Type B pancreatic cell (in vitro differentiated cells): ENCODE results near the gene ESYT2. TPM values are rescaled to one million over a fixed set of nuclear protein-coding genes. Genes with fewer than 3 reads are reported as not detected.

Source experiments
- DNase-seq: peaks from one replicate; pipeline ENCODE4 v3.0.0; 2021; ENCODE audit warnings: mixed read lengths; ENCODE audit not compliant: unreplicated experiment; ENCODE audit errors: extremely low spot score
- H3K27ac Mint-ChIP-seq: 2 replicates; pipeline ENCODE4 v1.8.0; 2021; ENCODE audit warnings: mild to moderate bottlenecking, mixed read lengths
- H3K27me3 Mint-ChIP-seq: 2 replicates; pipeline ENCODE4 v1.8.0; 2021; ENCODE audit warnings: mixed read lengths
- H3K36me3 Mint-ChIP-seq: 2 replicates; pipeline ENCODE4 v1.8.0; 2021; ENCODE audit warnings: mixed read lengths
- H3K4me1 Mint-ChIP-seq: one replicate; pipeline ENCODE4 v1.8.0; 2021; ENCODE audit warnings: mixed read lengths; ENCODE audit not compliant: unreplicated experiment
- H3K4me3 Mint-ChIP-seq: 2 replicates; pipeline ENCODE4 v1.8.0; 2021; ENCODE audit warnings: mild to moderate bottlenecking, mixed read lengths
- H3K9me3 Mint-ChIP-seq: 2 replicates; pipeline ENCODE4 v1.8.0; 2021; ENCODE audit warnings: mixed read lengths
- total RNA-seq: library from RNA; stranded (reverse); gene quantifications from 2 replicates; pipeline ENCODE4 v1.2.1, GENCODE V29; 2021; ENCODE audit warnings: low replicate concordance
- TF ChIP-seq, protein P1 (sequence below): fragments of 200-600 bp; sonication (generic); conservative IDR thresholded peaks from 2 replicates; pipeline ENCODE4 v1.5.0; 2021; ENCODE audit warnings: antibody characterized with exemption, mild to moderate bottlenecking

ESYT2 gene
- total RNA-seq, 1 donor from 2014 or later = 42.1 TPM

DNA sequence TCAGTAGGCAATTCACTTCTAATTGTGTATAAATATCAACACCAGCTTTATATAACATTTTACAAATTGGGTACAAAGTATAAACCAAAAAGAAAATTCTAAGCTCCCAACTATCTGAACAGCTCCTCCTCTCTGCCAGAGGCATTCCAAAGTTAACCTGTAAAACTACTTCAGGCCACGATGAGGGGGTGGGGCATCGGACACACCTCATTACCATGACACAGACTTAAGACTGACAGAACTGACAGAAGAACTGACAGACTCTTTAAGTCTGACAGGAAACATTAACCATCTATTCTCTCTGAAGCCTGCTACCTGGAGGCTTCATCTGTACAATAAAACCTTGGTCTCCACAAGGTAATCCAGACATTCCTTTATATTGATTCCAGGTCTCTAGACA, 12.3 kb downstream of the ESYT2 start:
- Mint-ChIP-seq H3K4me3 (peak overlapping the region; percentile 71), H3K36me3 (peaks cover 3% of the 10 kb centered on the region), H3K9me3 (no peaks in the 10 kb centered on the region), H3K27me3 (no peaks in the 10 kb centered on the region), H3K4me1 (peaks cover 52% of the 10 kb centered on the region), H3K27ac (peak overlapping the region; percentile 95)
- no peak for DNase-seq
- TF ChIP-seq, protein P1, sequence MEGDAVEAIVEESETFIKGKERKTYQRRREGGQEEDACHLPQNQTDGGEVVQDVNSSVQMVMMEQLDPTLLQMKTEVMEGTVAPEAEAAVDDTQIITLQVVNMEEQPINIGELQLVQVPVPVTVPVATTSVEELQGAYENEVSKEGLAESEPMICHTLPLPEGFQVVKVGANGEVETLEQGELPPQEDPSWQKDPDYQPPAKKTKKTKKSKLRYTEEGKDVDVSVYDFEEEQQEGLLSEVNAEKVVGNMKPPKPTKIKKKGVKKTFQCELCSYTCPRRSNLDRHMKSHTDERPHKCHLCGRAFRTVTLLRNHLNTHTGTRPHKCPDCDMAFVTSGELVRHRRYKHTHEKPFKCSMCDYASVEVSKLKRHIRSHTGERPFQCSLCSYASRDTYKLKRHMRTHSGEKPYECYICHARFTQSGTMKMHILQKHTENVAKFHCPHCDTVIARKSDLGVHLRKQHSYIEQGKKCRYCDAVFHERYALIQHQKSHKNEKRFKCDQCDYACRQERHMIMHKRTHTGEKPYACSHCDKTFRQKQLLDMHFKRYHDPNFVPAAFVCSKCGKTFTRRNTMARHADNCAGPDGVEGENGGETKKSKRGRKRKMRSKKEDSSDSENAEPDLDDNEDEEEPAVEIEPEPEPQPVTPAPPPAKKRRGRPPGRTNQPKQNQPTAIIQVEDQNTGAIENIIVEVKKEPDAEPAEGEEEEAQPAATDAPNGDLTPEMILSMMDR = no peak

DNA sequence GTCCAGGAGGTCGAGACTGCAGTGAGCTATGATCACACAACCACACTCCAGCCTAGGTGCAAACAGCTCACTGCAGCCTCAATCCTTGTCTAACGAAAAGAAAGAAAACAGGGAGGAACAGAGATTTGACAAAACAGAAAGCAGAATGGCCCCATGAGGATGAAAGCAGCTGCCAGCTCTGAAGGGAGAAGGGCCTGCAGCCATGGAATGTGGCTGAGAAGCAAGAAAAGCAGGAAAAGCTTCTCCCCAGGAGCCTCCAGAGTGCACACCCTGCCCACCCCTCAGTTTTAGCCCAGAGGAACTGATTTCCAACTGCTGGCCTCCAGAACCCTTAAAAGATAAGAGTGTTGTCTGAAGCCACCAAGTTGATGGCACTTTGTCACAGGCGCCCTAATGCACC, 13.0 kb downstream of the ESYT2 start:
- TF ChIP-seq, protein P1 = no peak
- no peak for DNase-seq
- Mint-ChIP-seq H3K4me1 (peaks cover 45% of the 10 kb centered on the region), H3K4me3 (peak overlapping the region; percentile 71), H3K9me3 (no peaks in the 10 kb centered on the region), H3K27ac (peak overlapping the region; percentile 95), H3K27me3 (no peaks in the 10 kb centered on the region), H3K36me3 (peaks cover 3% of the 10 kb centered on the region)

DNA sequence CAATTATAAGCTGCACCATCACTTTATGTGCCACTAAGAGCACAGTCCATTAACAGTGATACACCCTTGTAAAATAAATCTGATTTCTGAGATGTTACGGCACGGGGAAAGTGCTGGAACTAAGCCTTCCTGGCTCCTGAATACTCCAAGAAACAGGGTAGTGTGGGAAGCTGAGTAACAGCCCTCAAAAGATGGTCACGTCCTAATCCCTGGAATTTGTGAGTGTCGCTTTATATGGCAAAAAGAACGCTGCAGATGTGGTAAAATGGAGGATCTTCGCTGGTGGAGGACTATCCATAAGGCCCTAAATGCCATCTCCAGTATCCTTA, 13.5 kb downstream of the ESYT2 start:
- TF ChIP-seq, protein P1 = no peak
- Mint-ChIP-seq H3K27me3 (no peaks in the 10 kb centered on the region), H3K9me3 (no peaks in the 10 kb centered on the region), H3K27ac (peak overlapping the region; percentile 95), H3K4me3 (peak overlapping the region; percentile 71), H3K36me3 (peaks cover 3% of the 10 kb centered on the region), H3K4me1 (peaks cover 40% of the 10 kb centered on the region)
- no peak for DNase-seq

DNA sequence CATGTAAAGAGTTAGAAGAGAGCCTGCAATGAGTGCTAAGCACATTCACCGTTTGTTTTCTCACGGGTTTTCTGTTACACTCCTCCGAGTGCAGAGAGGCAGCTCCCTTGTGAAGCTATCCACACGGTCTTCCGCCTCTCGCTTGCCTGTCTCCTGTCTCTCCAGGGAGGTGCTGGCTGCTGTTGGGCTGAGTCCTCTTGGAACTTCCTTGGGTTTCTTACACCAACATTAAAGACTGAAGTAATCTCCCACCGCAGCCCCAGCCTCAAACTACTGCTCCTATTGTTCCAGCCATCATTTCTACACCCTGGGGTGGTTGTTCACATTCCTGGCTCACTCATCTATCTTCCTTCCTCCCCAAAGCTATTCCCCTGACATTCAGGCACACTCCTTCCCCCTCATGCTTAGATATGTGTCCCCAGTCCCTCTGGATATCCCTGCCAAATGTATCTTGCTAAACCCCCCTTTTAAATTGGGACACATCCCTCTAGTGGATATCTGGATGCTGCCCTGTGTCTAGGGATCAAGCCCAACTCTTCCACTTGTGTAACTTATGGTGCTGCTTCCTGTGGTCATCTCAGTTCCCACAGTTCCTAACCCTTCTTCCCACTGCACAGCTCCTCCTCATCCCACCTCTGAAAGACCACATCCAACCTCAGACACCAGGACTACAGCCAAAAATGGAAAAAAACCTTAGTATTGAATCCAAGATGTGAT, 14.1 kb downstream of the ESYT2 start:
- DNase-seq = no peak
- TF ChIP-seq, protein P1 = no peak
- Mint-ChIP-seq H3K4me3 (peak overlapping the region; percentile 71), H3K36me3 (peaks cover 3% of the 10 kb centered on the region), H3K27me3 (no peaks in the 10 kb centered on the region), H3K27ac (peak overlapping the region; percentile 95), H3K4me1 (peaks cover 40% of the 10 kb centered on the region), H3K9me3 (no peaks in the 10 kb centered on the region)

DNA sequence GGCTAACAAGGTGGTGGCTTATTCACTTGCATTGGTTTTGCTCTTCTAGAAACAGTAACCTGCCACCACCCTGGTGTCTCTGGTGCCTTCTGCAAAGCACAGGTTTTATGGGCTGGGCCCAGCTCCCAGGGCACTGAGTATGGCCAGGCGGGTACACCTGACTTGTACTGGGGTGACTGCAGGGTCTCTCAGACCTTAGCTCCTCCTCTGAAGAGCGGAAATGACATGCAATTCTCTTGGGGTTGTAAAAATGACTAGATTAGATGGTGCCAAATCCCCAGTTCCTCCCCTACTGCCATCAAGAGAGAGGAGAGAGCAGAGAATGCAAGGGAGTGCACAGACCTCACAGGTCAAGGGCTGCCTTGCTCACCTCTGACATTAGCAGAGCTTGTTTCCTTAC, 14.7 kb downstream of the ESYT2 start:
- no peaks in the 10 kb centered on the region for H3K27me3 Mint-ChIP-seq
- H3K4me1 Mint-ChIP-seq = peaks cover 37% of the 10 kb centered on the region
- TF ChIP-seq, protein P1 = no peak
- peaks cover 9% of the 10 kb centered on the region for H3K36me3 Mint-ChIP-seq
- no peaks in the 10 kb centered on the region for H3K9me3 Mint-ChIP-seq
- H3K27ac Mint-ChIP-seq = peak overlapping the region; percentile 95
- no peak for DNase-seq
- H3K4me3 Mint-ChIP-seq = peak overlapping the region; percentile 71

DNA sequence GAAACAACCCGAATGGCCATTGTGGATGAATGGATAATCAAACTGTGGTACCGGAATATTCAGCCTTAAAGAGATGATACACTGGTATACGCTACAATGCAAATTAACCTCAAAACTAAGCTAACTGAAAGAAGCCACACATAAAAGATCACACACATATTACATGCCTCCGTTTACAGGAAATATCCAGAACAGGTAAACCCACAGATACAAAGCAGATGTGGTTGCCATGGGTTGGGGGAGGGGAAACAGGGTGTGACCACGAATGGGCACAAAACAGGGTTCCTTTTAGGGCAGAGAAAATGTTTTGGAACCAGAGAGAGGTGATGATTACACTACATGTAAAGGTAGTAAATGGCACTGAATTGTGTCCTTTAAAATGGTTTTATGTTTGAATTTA, 16.6 kb downstream of the ESYT2 start:
- no peak for DNase-seq
- Mint-ChIP-seq H3K4me1 (peaks cover 22% of the 10 kb centered on the region), H3K9me3 (no peaks in the 10 kb centered on the region), H3K27ac (peak overlapping the region; percentile 32), H3K27me3 (no peaks in the 10 kb centered on the region), H3K4me3 (no peak overlapping the region), H3K36me3 (peaks cover 12% of the 10 kb centered on the region)
- TF ChIP-seq, protein P1 = no peak
